Upper lobe of right lung (tissue), 1 donor: ENCODE measurements around the gene UBXN11. TPM values are rescaled to one million over a fixed set of nuclear protein-coding genes. Genes with fewer than 3 reads are reported as not detected.

Experiments
- ATAC-seq: fragments of 200-7000 bp; cut with Tn5 transposase; one replicate; pipeline ENCODE4 v1.9.1; 2020; ENCODE audit warnings: mild to moderate bottlenecking, moderate library complexity
- DNase-seq: peaks from one replicate; pipeline ENCODE4 v3.0.0-alpha.2; 2020
- H3K27ac ChIP-seq: fragments of 200-600 bp; one replicate; pipeline ENCODE4 v1.8.0; 2022
- H3K27me3 ChIP-seq: fragments of 200-600 bp; one replicate; pipeline ENCODE4 v1.8.0; 2022; ENCODE audit warnings: mild to moderate bottlenecking
- H3K36me3 ChIP-seq: fragments of 200-600 bp; one replicate; pipeline ENCODE4 v1.8.0; 2022
- H3K4me1 ChIP-seq: fragments of 200-600 bp; one replicate; pipeline ENCODE4 v1.8.0; 2022
- H3K4me3 ChIP-seq: fragments of 200-600 bp; one replicate; pipeline ENCODE4 v1.8.0; 2022; ENCODE audit warnings: mild to moderate bottlenecking
- H3K9me3 ChIP-seq: fragments of 200-600 bp; one replicate; pipeline ENCODE4 v1.8.0; 2022
- intact Hi-C: fragments of 100-400 bp; cut with DNase I; formaldehyde crosslinking; loops from one replicate; pipeline ENCODE4 v1.11.0; 2022
- total RNA-seq: library from RNA; stranded (reverse); fragmentation: NEBNext Ultra II Directional; extraction: Animal tissue kit (Norgen Biotek cat#: 25700); gene quantifications from one replicate; pipeline ENCODE4 v1.2.1, GENCODE V29; 2021
- TF ChIP-seq, protein P1 (sequence below): fragments of 200-600 bp; IDR thresholded peaks from one replicate; pipeline ENCODE4 v1.8.0; 2022; ENCODE audit warnings: antibody characterized with exemption
- donor health status: DM: no; HTN: yes; CAD: no; lungs with severe emphysema.

UBXN11 gene
- total RNA-seq, 1 donor from 2014 or later, result 37.0 TPM

DNA sequence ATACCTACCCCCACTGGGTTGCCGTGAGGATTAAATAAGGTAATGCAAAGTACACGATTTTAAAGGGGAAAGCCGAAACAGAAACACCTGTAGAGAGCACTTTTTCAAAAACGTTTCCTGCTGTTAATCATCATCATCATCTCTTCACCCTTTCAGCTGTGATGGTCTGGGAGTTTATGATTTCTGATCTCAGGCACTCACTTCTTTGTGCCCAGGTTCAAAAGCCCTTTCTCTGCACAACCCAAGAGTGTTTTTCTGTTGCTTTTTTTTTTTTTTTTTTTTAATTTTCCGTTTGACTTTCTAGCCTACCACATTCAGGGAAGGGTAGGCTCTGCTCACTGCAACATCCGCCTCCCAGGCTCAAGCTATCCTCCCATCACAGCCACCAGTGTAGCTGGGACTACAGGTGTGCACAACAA lies 936 bp upstream of the UBXN11 start:
- no peaks in the 10 kb centered on the region for H3K9me3 ChIP-seq
- intact Hi-C loops, result no loop called here
- H3K27ac ChIP-seq, result peak overlapping the region; percentile 42
- peaks cover 19% of the 10 kb centered on the region for H3K4me1 ChIP-seq
- no peaks in the 10 kb centered on the region for H3K27me3 ChIP-seq
- TF ChIP-seq, protein P1, sequence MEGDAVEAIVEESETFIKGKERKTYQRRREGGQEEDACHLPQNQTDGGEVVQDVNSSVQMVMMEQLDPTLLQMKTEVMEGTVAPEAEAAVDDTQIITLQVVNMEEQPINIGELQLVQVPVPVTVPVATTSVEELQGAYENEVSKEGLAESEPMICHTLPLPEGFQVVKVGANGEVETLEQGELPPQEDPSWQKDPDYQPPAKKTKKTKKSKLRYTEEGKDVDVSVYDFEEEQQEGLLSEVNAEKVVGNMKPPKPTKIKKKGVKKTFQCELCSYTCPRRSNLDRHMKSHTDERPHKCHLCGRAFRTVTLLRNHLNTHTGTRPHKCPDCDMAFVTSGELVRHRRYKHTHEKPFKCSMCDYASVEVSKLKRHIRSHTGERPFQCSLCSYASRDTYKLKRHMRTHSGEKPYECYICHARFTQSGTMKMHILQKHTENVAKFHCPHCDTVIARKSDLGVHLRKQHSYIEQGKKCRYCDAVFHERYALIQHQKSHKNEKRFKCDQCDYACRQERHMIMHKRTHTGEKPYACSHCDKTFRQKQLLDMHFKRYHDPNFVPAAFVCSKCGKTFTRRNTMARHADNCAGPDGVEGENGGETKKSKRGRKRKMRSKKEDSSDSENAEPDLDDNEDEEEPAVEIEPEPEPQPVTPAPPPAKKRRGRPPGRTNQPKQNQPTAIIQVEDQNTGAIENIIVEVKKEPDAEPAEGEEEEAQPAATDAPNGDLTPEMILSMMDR, result no peak
- peak overlapping the region; percentile 78 for H3K4me3 ChIP-seq
- H3K36me3 ChIP-seq, result no peaks in the 10 kb centered on the region
- ATAC-seq (no peak), DNase-seq (no peak)

DNA sequence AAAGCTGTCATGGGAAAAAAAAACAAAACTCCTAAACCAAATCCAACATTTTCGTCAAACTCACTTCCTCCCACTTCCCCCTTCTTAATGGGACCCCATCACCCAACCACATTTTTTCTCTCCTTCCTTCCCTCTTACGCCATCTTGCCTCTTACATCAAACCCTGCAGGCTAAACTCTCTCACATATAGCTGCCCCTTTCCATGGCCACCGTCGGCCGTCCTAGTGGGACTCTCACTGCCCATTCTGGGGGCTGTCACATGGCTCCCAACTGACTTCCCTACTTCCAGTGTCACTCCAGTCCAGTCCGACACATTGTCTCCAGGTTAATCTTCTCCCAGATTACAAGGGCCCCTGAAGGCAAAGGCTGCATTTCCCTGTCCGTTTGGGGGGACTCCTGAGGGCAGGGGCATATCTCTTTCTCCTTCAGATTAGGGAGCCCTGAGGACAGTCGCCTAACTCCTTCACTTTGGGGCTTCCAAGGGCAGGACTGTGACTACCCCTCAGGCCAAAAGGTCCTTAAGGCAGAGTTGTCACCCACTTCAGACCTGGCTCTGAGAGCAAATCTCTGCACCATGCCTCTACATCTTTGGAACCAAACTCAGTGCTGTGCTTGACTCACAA lies 658 bp downstream of the UBXN11 start:
- H3K9me3 ChIP-seq, result no peaks in the 10 kb centered on the region
- H3K36me3 ChIP-seq, result no peaks in the 10 kb centered on the region
- TF ChIP-seq, protein P1, result no peak
- no peaks in the 10 kb centered on the region for H3K27me3 ChIP-seq
- peaks cover 19% of the 10 kb centered on the region for H3K4me1 ChIP-seq
- peak overlapping the region; percentile 78 for H3K4me3 ChIP-seq
- intact Hi-C loops, result no loop called here
- no peak for DNase-seq
- peak overlapping the region; percentile 82 for H3K27ac ChIP-seq
- ATAC-seq, result peak; percentile 7

DNA sequence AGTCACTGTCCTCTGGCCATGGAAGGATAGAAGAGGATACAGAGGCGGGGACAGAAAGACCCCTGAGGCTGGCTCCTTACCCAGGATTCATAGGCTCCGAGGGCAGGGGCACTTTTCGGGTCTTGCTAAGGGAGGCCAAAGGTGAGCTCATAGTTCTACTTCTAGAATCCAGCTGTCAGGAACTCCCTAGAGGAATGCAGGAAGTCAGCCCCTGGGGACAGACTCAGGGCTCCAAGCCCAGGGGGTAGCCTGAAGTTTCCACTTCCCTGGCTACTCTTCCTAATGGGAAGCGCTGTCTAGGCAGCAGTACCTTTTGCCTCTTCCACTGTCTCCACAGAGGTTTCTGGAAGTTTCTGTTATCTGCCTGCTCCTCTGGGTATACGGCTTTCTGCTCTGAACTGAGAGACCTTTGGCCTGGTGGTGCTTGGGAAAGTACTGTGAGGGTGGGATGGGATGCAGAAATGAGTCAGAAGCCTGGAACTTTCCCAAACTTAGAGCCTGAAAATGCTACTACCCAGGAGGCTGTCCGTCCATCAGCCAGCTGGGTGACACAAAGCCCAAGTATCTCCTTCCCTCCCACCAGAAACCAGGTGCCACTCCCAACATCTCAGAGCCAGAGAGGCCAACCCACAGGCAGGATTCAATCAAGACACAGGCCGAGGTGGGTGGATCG lies 3.6 kb downstream of the UBXN11 start:
- TF ChIP-seq, protein P1, result no peak
- intact Hi-C loops, result no loop called here
- Histone ChIP-seq H3K27me3 (no peaks in the 10 kb centered on the region), H3K27ac (no peak overlapping the region), H3K4me1 (peaks cover 22% of the 10 kb centered on the region), H3K4me3 (no peak overlapping the region), H3K36me3 (no peaks in the 10 kb centered on the region), H3K9me3 (no peaks in the 10 kb centered on the region)
- DNase-seq (no peak), ATAC-seq (no peak)

DNA sequence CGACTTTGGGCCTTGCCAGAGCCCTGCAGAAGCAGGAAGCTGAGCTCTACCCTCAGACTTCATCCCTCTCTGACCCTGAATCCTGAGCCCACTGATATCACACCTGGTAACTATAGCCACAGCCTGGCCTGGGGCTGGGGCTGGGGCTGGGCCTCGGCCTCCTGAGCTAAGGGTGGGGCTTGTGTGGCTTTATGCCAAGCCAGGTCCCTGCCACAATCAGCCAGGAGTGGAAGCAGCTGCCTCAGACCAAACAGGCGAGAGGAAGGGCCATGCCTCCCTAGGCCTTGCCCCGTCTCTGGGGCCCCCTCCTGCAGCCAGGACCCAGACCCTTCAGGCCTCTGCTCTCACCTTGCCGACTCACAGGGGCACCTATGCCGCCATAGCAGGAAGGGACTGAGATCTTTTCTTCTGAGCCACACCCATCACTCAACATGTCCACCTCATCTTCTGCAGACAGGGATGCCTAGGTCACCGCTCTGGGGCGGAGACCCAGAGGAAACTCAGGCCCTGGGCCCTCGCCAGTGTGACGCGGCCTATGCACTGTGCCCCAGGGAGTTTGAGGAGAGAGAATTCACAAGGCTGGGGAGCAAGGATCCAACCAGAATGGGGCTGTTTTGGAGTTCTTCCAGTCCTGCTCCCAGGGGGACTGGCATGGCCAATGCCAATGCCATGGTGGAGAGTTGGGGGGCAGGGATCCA lies 5.7 kb downstream of the UBXN11 start:
- ATAC-seq (no peak), DNase-seq (no peak)
- TF ChIP-seq, protein P1, result no peak
- no peaks in the 10 kb centered on the region for H3K27me3 ChIP-seq
- intact Hi-C loops, result no loop called here
- no peaks in the 10 kb centered on the region for H3K9me3 ChIP-seq
- H3K27ac ChIP-seq, result no peak overlapping the region
- no peaks in the 10 kb centered on the region for H3K36me3 ChIP-seq
- no peak overlapping the region for H3K4me3 ChIP-seq
- peaks cover 7% of the 10 kb centered on the region for H3K4me1 ChIP-seq

DNA sequence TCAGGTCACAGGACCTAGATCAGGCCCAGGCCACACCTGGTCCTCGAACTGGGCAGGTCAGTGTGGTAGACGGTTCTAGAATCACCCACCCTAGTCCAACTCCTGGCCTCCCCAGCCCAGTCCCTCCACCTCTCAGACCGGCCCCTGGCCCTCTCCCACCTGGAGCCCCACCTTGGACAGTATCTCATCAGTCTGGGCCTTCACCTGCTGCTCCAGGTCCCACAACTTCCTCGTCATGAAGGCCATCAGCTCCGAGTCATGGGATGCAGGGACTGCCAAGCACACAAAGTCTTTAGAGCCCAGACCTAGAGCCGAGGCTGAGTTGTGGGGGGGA lies 8.7 kb downstream of the UBXN11 start:
- Histone ChIP-seq H3K4me3 (no peak overlapping the region), H3K27ac (no peak overlapping the region), H3K36me3 (no peaks in the 10 kb centered on the region), H3K27me3 (no peaks in the 10 kb centered on the region), H3K4me1 (peaks cover 4% of the 10 kb centered on the region), H3K9me3 (no peaks in the 10 kb centered on the region)
- DNase-seq (no peak), ATAC-seq (no peak)
- intact Hi-C loops, result no loop called here
- TF ChIP-seq, protein P1, result no peak
